H9 (cell line): Measurements from ENCODE around the gene WDR72. TPM values are rescaled to one million over a fixed set of nuclear protein-coding genes. Genes with fewer than 3 reads are reported as not detected.

ENCODE experiments used
- DNase-seq: peaks from one replicate; pipeline ENCODE4 v3.0.0-alpha.2; 2017
- H2AFZ ChIP-seq: one replicate; pipeline ENCODE4 v1.6.1; 2013; ENCODE audit warnings: mild to moderate bottlenecking, low read length, control low read depth, moderate library complexity
- H2AK5ac ChIP-seq: 2 replicates; pipeline ENCODE4 v1.6.1; 2013; ENCODE audit warnings: low read length, control low read depth, mixed read lengths; ENCODE audit not compliant: insufficient read length
- H2BK120ac ChIP-seq: one replicate; pipeline ENCODE4 v1.6.1; 2013; ENCODE audit warnings: low read depth, mild to moderate bottlenecking, low read length, control low read depth, inconsistent platforms; ENCODE audit not compliant: poor library complexity, severe bottlenecking
- H2BK12ac ChIP-seq: 2 replicates; pipeline ENCODE4 v1.6.1; 2013; ENCODE audit warnings: low read length, control low read depth, mixed read lengths, low read depth; ENCODE audit not compliant: insufficient read length
- H2BK15ac ChIP-seq: 2 replicates; pipeline ENCODE4 v1.6.1; 2013; ENCODE audit warnings: low read depth, low read length, control low read depth
- H2BK20ac ChIP-seq: one replicate; pipeline ENCODE4 v1.6.1; 2013; ENCODE audit warnings: low read depth, mild to moderate bottlenecking, low read length, control low read depth, inconsistent platforms; ENCODE audit not compliant: poor library complexity, severe bottlenecking
- H2BK5ac ChIP-seq: 2 replicates; pipeline ENCODE4 v1.6.1; 2013; ENCODE audit warnings: low read length, control low read depth, mixed read lengths; ENCODE audit not compliant: insufficient read length
- H3K14ac ChIP-seq: 2 replicates; pipeline ENCODE4 v1.6.1; 2013; ENCODE audit warnings: low read length, control low read depth; ENCODE audit not compliant: insufficient read depth
- H3K18ac ChIP-seq: 2 replicates; pipeline ENCODE4 v1.6.1; 2013; ENCODE audit warnings: low read depth, mild to moderate bottlenecking, mixed read lengths, low read length, control low read depth; ENCODE audit not compliant: insufficient read length
- H3K23ac ChIP-seq: 2 replicates; pipeline ENCODE4 v1.6.1; 2013; ENCODE audit warnings: low read length, control low read depth, mixed read lengths, low read depth; ENCODE audit not compliant: insufficient read length
- H3K23me2 ChIP-seq: 2 replicates; pipeline ENCODE4 v1.6.1; 2013; ENCODE audit warnings: low read depth, mild to moderate bottlenecking, mixed read lengths, low read length, control low read depth; ENCODE audit not compliant: insufficient read length, poor library complexity, severe bottlenecking
- H3K27ac ChIP-seq: 2 replicates; pipeline ENCODE4 v1.5.1; 2013; ENCODE audit warnings: low read length, control low read depth, mixed read lengths, low read depth; ENCODE audit not compliant: insufficient read length
- H3K27me3 ChIP-seq: 2 replicates; pipeline ENCODE4 v1.6.1; 2013; ENCODE audit warnings: low read length, control low read depth, inconsistent platforms; ENCODE audit not compliant: insufficient read depth
- H3K4ac ChIP-seq: 2 replicates; pipeline ENCODE4 v1.6.1; 2013; ENCODE audit warnings: low read depth, mild to moderate bottlenecking, control low read depth, inconsistent platforms, low read length, moderate library complexity
- H3K4me1 ChIP-seq: 2 replicates; pipeline ENCODE4 v1.6.1; 2013; ENCODE audit warnings: low read length, control low read depth, inconsistent platforms; ENCODE audit not compliant: insufficient read depth
- H3K4me2 ChIP-seq: 2 replicates; pipeline ENCODE4 v1.6.1; 2013; ENCODE audit warnings: low read length, control low read depth, mixed read lengths; ENCODE audit not compliant: insufficient read length, insufficient read depth
- H3K56ac ChIP-seq: 2 replicates; pipeline ENCODE4 v1.6.1; 2013; ENCODE audit warnings: low read depth, mild to moderate bottlenecking, mixed read lengths, low read length, control low read depth; ENCODE audit not compliant: insufficient read length
- H3K79me1 ChIP-seq: 2 replicates; pipeline ENCODE4 v1.6.1; 2013; ENCODE audit warnings: low read depth, mild to moderate bottlenecking, moderate library complexity, low read length, control low read depth, inconsistent platforms; ENCODE audit not compliant: insufficient read depth, poor library complexity, severe bottlenecking
- H3K79me2 ChIP-seq: 2 replicates; pipeline ENCODE4 v1.6.1; 2013; ENCODE audit warnings: low read length, control low read depth, inconsistent platforms; ENCODE audit not compliant: insufficient read depth
- H3K9ac ChIP-seq: 2 replicates; pipeline ENCODE4 v1.6.1; 2013; ENCODE audit warnings: low read length, control low read depth, mixed read lengths; ENCODE audit not compliant: insufficient read length; ENCODE audit errors: extremely low read depth
- H3K9me3 ChIP-seq: one replicate; pipeline ENCODE4 v1.6.1; 2013; ENCODE audit warnings: low read depth, low read length, inconsistent platforms; ENCODE audit not compliant: control insufficient read depth
- H3T11ph ChIP-seq: one replicate; pipeline ENCODE4 v1.6.1; 2013; ENCODE audit warnings: mild to moderate bottlenecking, low read length, control low read depth, inconsistent platforms
- H4K20me1 ChIP-seq: one replicate; pipeline ENCODE4 v1.6.1; 2013; ENCODE audit not compliant: control insufficient read depth, insufficient read length, insufficient read depth
- H4K5ac ChIP-seq: 2 replicates; pipeline ENCODE4 v1.6.1; 2013; ENCODE audit warnings: low read depth, mild to moderate bottlenecking, mixed read lengths, low read length, control low read depth; ENCODE audit not compliant: insufficient read length
- H4K8ac ChIP-seq: replicated peaks from 2 replicates; pipeline ENCODE4 v1.6.1; 2013; ENCODE audit warnings: low read length, control low read depth, mixed read lengths, low read depth; ENCODE audit not compliant: insufficient read length
- H4K91ac ChIP-seq: 2 replicates; pipeline ENCODE4 v1.6.1; 2013; ENCODE audit warnings: low read depth, mild to moderate bottlenecking, moderate library complexity, mixed read lengths, low read length, control low read depth; ENCODE audit not compliant: insufficient read length
- H3K27ac Mint-ChIP-seq, 3 experiments: 2 replicates in 2 of 3; 3 replicates in 1 of 3; pipeline ENCODE4 v1.8.0; 2020 to 2021; ENCODE audit warnings: mixed read lengths in 3 of 3, mild to moderate bottlenecking in 1 of 3, moderate library complexity in 1 of 3
- H3K27me3 Mint-ChIP-seq: 2 replicates; pipeline ENCODE4 v1.8.0; 2021; ENCODE audit warnings: low read depth, mild to moderate bottlenecking, moderate library complexity, mixed read lengths
- H3K36me3 Mint-ChIP-seq, 3 experiments: 2 replicates in 2 of 3; 3 replicates in 1 of 3; pipeline ENCODE4 v1.8.0; 2020 to 2021; ENCODE audit warnings: low read depth in 3 of 3, mixed read lengths in 3 of 3; ENCODE audit not compliant: insufficient read depth in 1 of 3
- H3K4me1 Mint-ChIP-seq, 2 experiments: 2 replicates each; pipeline ENCODE4 v1.8.0; 2020; ENCODE audit warnings: mixed read lengths in 2 of 2
- H3K4me3 Mint-ChIP-seq, 2 experiments: 2 replicates in 1 of 2; 3 replicates in 1 of 2; pipeline ENCODE4 v1.8.0; 2020 to 2021; ENCODE audit warnings: mild to moderate bottlenecking in 2 of 2, mixed read lengths in 2 of 2, moderate library complexity in 1 of 2
- H3K9me3 Mint-ChIP-seq, 2 experiments: 2 replicates in 1 of 2; 3 replicates in 1 of 2; pipeline ENCODE4 v1.8.0; 2020; ENCODE audit warnings: mild to moderate bottlenecking in 2 of 2, mixed read lengths in 2 of 2, moderate library complexity in 1 of 2
- CTCF ChIP-seq: fragments of 200-600 bp; sonication (generic); conservative IDR thresholded peaks from 3 replicates; pipeline ENCODE4 v1.8.0; 2021; ENCODE audit warnings: antibody characterized with exemption, mild to moderate bottlenecking
- WGBS: extraction: QIAGEN DNeasy Blood & Tissue Kit; methylation state at CpG from one replicate; pipeline ENCODE4 v1.1.7; 2013; ENCODE audit warnings: missing lambda C conversion rate, low lambda C conversion rate, mixed read lengths; ENCODE audit not compliant: insufficient read length; ENCODE audit errors: extremely low coverage; 5-methylcytosine and 5-hydroxymethylcytosine counted together
- total RNA-seq: library from RNA; stranded (reverse); gene quantifications from 2 replicates; pipeline ENCODE4 v1.2.1, GENCODE V29; 2021

WDR72 gene
- total RNA-seq, 1 experiment from 2014 or later: 2.9 TPM

- Mint-ChIP-seq H3K4me3 (no peak overlapping the region), H3K36me3 (no peaks in the 10 kb centered on the region), H3K27ac (no peak overlapping the region), H3K27me3 (no peaks in the 10 kb centered on the region), H3K9me3 (no peaks in the 10 kb centered on the region), H3K4me1 (no peaks in the 10 kb centered on the region)
- Histone ChIP-seq H4K20me1 (no peaks in the 10 kb centered on the region), H3K4me1 (no peaks in the 10 kb centered on the region), H3T11ph (no peak overlapping the region), H2AK5ac (no peak overlapping the region), H4K91ac (no peak overlapping the region), H2BK20ac (no peak overlapping the region), H3K79me2 (no peaks in the 10 kb centered on the region), H3K23me2 (no peaks in the 10 kb centered on the region), H3K9ac (no peak overlapping the region), H2BK120ac (no peak overlapping the region), H2BK15ac (no peak overlapping the region), H3K4me2 (no peak overlapping the region), H3K9me3 (no peaks in the 10 kb centered on the region), H3K14ac (no peak overlapping the region), H2BK12ac (no peak overlapping the region), H2AFZ (no peak overlapping the region), H3K79me1 (no peaks in the 10 kb centered on the region), H3K4ac (no peak overlapping the region), H3K23ac (no peak overlapping the region), H3K56ac (no peak overlapping the region), H4K5ac (no peak overlapping the region), H3K27me3 (no peaks in the 10 kb centered on the region), H3K27ac (no peak overlapping the region), H4K8ac (no peak overlapping the region), H3K18ac (no peak overlapping the region), H2BK5ac (no peak overlapping the region)
- no CpG with 5 or more reads among the region's 4 CpGs for WGBS
- no peak for DNase-seq
- TF ChIP-seq CTCF: no peak
Observed at GRCh38 chr15:53739651-53740050, 19.8 kb downstream of the WDR72 start.
